GM13977 (cell line): ENCODE measurements around the gene F2RL1.

ENCODE experiments used
- DNase-seq: peaks from one replicate; pipeline ENCODE4 v3.0.0; 2012; ENCODE audit warnings: low spot score
- in situ Hi-C: fragments of 300-500 bp; cut with MboI; formaldehyde crosslinking; loops from one replicate; pipeline ENCODE4 v1.12.0; 2022; ENCODE audit warnings: low sequenced_read_pairs, low pct_unique_long_range_greater_than_20kb, mixed read lengths, inconsistent platforms; ENCODE audit not compliant: unreplicated experiment
- TF ChIP-seq, protein P1 (sequence below): IDR thresholded peaks from 2 replicates; pipeline ENCODE4 v1.5.1; 2012; ENCODE audit warnings: mild to moderate bottlenecking, control low read depth; ENCODE audit not compliant: insufficient read depth; ENCODE audit errors: extremely low read depth, missing control alignments

F2RL1 gene

DNA sequence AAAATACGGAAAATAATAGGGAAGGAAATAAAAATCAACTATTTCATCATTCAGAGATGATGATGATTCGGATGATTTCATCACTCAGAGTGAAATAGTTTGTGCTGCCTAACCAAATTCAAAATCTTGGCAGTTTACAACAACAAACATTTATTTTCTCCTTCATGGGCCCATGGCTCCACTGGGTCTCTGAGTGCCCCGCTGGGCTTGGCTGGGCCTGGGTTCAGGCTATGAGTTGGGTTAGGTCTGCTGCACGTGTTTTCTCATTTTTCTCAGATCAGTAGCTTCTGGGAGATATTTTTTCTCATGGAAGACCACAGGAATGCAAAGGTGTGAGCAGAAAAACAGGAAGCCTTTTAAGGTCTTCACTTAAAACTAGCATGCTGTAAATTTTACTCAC lies 24.0 kb upstream of the F2RL1 start:
- no peak for DNase-seq
- in situ Hi-C loops: no loop called here

DNA sequence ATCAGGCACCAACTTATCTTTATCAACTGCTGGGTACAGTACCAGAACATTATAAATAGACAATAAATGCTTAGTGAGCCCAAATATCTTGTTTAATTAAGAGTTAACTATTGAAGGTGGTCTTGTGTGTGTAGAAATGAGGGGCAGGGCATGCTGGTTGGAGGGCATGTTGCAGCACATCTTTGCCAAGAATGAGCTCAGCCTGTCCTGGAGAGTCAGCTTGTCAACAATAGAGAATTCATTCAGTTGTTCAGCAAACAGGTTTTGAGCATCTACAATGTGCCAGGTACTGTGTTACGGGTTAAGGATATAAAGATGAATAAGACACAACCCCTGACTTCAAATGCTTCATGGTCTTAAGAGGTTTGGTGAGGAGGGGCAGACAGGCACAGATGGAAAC lies 19.2 kb upstream of the F2RL1 start:
- in situ Hi-C loops: no loop called here
- TF ChIP-seq, protein P1, sequence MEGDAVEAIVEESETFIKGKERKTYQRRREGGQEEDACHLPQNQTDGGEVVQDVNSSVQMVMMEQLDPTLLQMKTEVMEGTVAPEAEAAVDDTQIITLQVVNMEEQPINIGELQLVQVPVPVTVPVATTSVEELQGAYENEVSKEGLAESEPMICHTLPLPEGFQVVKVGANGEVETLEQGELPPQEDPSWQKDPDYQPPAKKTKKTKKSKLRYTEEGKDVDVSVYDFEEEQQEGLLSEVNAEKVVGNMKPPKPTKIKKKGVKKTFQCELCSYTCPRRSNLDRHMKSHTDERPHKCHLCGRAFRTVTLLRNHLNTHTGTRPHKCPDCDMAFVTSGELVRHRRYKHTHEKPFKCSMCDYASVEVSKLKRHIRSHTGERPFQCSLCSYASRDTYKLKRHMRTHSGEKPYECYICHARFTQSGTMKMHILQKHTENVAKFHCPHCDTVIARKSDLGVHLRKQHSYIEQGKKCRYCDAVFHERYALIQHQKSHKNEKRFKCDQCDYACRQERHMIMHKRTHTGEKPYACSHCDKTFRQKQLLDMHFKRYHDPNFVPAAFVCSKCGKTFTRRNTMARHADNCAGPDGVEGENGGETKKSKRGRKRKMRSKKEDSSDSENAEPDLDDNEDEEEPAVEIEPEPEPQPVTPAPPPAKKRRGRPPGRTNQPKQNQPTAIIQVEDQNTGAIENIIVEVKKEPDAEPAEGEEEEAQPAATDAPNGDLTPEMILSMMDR: no peak
- DNase-seq: no peak

More for the DNA sequence above, 24.0 kb upstream of the F2RL1 start:
- TF ChIP-seq, protein P1: no peak

GRCh38 chr5:76800579-76800978 lies 18.3 kb upstream of the F2RL1 start:
- in situ Hi-C loops: no loop called here
- TF ChIP-seq, protein P1: no peak
- DNase-seq: no peak

DNA sequence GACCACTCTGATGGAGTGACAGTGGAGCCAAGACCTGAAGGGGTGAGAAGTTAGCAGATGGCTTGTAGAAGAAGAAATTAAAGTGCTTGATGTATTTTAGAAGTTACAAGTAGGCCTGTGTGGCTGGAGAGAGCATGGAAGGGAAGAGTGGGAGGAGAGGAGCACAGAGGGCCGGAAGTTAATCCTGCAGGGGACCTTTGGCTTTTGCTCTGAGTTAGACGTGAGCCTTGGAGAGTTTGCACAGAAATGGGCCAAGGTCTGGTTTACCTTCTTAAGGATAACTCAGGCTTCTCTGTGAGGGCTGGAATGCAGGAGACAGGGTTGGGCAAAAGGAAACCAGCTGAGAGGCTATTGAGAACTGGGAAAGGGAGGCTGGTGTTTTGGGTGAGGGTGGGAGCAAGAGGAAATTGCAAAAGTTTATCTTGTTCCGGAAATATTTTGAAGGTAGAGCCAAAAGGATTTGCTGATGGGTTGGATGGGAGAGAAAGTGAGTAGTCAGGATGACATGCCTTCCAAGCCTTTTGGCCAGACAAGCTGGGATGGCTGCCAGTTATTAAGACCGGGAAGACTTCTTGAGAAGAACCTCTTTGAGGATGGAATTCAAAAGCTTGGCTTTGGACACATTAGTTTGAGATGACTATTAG lies 17.5 kb upstream of the F2RL1 start:
- TF ChIP-seq, protein P1: no peak
- in situ Hi-C loops: no loop called here
- DNase-seq: no peak

DNA sequence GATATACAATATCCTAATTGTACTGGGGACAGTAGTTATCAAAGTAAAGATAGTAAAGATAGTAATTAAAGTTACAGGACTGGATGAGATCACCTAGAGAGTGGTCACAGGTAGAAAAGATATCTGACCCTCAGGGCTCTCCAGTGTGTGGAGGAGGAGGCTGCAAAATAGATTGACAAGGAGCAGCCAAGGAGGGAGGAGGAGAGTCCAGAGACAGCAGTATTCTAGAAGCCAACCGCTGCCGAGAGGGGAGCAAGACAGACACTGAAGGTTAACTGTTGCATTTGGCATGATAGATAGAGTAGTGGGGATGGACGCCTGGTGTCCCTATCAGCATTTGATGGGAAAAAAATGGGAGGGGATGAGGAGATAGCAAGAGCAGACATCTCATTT lies 17.0 kb upstream of the F2RL1 start:
- DNase-seq: no peak
- in situ Hi-C loops: no loop called here
- TF ChIP-seq, protein P1: no peak

GRCh38 chr5:76804266-76804665 lies 14.6 kb upstream of the F2RL1 start:
- in situ Hi-C loops: no loop called here
- DNase-seq: no peak
- TF ChIP-seq, protein P1: no peak
